DND-41 (cell line): ENCODE measurements around the gene SLC7A6OS.

Experiments used
- EZH2 ChIP-seq: IDR thresholded peaks from 3 replicates; pipeline ENCODE4 v1.6.1; 2012; ENCODE audit warnings: borderline replicate concordance, low read depth, mild to moderate bottlenecking, moderate library complexity, low read length, inconsistent platforms; ENCODE audit not compliant: severe bottlenecking
- TF ChIP-seq, protein P1 (sequence below): IDR thresholded peaks from 2 replicates; pipeline ENCODE4 v1.5.1; 2012; ENCODE audit warnings: borderline replicate concordance, low read length, moderate library complexity, mild to moderate bottlenecking; ENCODE audit not compliant: poor library complexity, severe bottlenecking; ENCODE audit errors: extremely low read depth

DNA sequence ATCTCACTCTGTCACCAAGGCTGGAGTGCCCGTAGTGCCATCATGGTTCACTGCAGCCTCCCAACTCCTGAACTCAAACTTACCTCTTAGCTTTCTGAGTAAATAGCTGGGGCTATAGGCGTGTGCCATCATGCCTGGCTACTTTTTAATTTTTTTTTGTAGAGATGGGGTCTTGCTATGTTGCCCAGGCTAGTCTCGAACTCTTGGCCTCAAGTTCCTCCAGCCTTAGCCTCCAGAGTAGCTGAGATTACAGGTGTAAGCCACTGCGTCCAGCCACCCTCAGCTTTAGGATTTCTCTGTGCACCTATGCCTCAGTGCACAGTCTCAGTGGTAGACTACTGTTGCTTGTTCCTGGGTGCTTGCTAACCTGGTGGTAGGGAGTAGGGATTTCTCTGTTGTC lies 41.0 kb downstream of the SLC7A6OS start:
- TF ChIP-seq, protein P1, sequence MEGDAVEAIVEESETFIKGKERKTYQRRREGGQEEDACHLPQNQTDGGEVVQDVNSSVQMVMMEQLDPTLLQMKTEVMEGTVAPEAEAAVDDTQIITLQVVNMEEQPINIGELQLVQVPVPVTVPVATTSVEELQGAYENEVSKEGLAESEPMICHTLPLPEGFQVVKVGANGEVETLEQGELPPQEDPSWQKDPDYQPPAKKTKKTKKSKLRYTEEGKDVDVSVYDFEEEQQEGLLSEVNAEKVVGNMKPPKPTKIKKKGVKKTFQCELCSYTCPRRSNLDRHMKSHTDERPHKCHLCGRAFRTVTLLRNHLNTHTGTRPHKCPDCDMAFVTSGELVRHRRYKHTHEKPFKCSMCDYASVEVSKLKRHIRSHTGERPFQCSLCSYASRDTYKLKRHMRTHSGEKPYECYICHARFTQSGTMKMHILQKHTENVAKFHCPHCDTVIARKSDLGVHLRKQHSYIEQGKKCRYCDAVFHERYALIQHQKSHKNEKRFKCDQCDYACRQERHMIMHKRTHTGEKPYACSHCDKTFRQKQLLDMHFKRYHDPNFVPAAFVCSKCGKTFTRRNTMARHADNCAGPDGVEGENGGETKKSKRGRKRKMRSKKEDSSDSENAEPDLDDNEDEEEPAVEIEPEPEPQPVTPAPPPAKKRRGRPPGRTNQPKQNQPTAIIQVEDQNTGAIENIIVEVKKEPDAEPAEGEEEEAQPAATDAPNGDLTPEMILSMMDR: no peak
- no peak for TF ChIP-seq EZH2
